Activated B cell treated with CpG ODN at 0.5 μM for 24 hours (primary cell): Measurements from ENCODE around the gene ALDH3A2. TPM values are rescaled to one million over a fixed set of nuclear protein-coding genes. Genes with fewer than 3 reads are reported as not detected.

Source experiments
- ATAC-seq: fragments of 200-7000 bp; cut with Tn5 transposase; one replicate; pipeline ENCODE4 v1.10.0; 2021; ENCODE audit warnings: low read depth, mild to moderate bottlenecking, moderate library complexity
- CTCF ChIA-PET: fragments of 350-600 bp; sonication (Branson Sonifier 250); formaldehyde crosslinking; loops from one replicate; lab custom pipeline; 2021; ENCODE audit warnings: antibody characterized with exemption; lab: Charles Lee
- POLR2A ChIA-PET: fragments of 350-600 bp; sonication (Branson Sonifier 250); formaldehyde crosslinking; loops from one replicate; lab custom pipeline; 2021; ENCODE audit warnings: antibody characterized with exemption; lab: Charles Lee
- DNase-seq: peaks from one replicate; pipeline ENCODE4 v3.0.0; 2022
- H3K27ac Mint-ChIP-seq: one replicate; pipeline ENCODE4 v1.8.0; 2020; ENCODE audit warnings: mixed read lengths
- H3K27me3 Mint-ChIP-seq: one replicate; pipeline ENCODE4 v1.8.0; 2021; ENCODE audit warnings: mixed read lengths
- H3K36me3 Mint-ChIP-seq: one replicate; pipeline ENCODE4 v1.8.0; 2021; ENCODE audit warnings: low read depth, mixed read lengths
- H3K4me1 Mint-ChIP-seq: one replicate; pipeline ENCODE4 v1.8.0; 2021; ENCODE audit warnings: mixed read lengths
- H3K4me3 Mint-ChIP-seq: one replicate; pipeline ENCODE4 v1.8.0; 2020; ENCODE audit warnings: mild to moderate bottlenecking, mixed read lengths
- H3K9me3 Mint-ChIP-seq: one replicate; pipeline ENCODE4 v1.8.0; 2020; ENCODE audit warnings: mixed read lengths
- CTCF ChIP-seq: fragments of 200-600 bp; IDR thresholded peaks from one replicate; pipeline ENCODE4 v1.8.0; 2022; ENCODE audit warnings: antibody characterized with exemption, mild to moderate bottlenecking
- intact Hi-C: fragments of 100-400 bp; cut with micrococcal nuclease; formaldehyde crosslinking; loops from one replicate; pipeline ENCODE4 v1.15.1; 2024
- total RNA-seq: library from RNA; stranded (reverse); gene quantifications from 2 replicates; pipeline ENCODE4 v1.2.3, GENCODE V29; 2022

Gene ALDH3A2
- total RNA-seq, 1 donor from 2014 or later: 18.3 TPM

- ATAC-seq (no peak), DNase-seq (no peak)
- H3K27me3 Mint-ChIP-seq: peaks cover 4% of the 10 kb centered on the region
- CTCF ChIA-PET: no interaction called here
- POLR2A ChIA-PET: no interaction called here
- H3K36me3 Mint-ChIP-seq: no peaks in the 10 kb centered on the region
- H3K4me3 Mint-ChIP-seq: no peak overlapping the region
- no peak overlapping the region for H3K27ac Mint-ChIP-seq
- H3K9me3 Mint-ChIP-seq: no peaks in the 10 kb centered on the region
- no peak for TF ChIP-seq CTCF
- intact Hi-C loops: no loop called here
- peaks cover 8% of the 10 kb centered on the region for H3K4me1 Mint-ChIP-seq
Measured at GRCh38 chr17:19719355-19720209, 71.0 kb downstream of the ALDH3A2 start.

- TF ChIP-seq CTCF: no peak
- POLR2A ChIA-PET: no interaction called here
- CTCF ChIA-PET: no interaction called here
- DNase-seq (no peak), ATAC-seq (no peak)
- intact Hi-C loops: no loop called here
- Mint-ChIP-seq H3K9me3 (no peaks in the 10 kb centered on the region), H3K27ac (no peak overlapping the region), H3K4me1 (peaks cover 11% of the 10 kb centered on the region), H3K36me3 (no peaks in the 10 kb centered on the region), H3K27me3 (peaks cover 4% of the 10 kb centered on the region), H3K4me3 (no peak overlapping the region)
Measured at GRCh38 chr17:19720210-19720475, 71.6 kb downstream of the ALDH3A2 start.

GRCh38 chr17:19720631-19721426 is 72.3 kb downstream of the ALDH3A2 start:
- peaks cover 14% of the 10 kb centered on the region for H3K4me1 Mint-ChIP-seq
- no peak for DNase-seq
- H3K9me3 Mint-ChIP-seq: no peaks in the 10 kb centered on the region
- POLR2A ChIA-PET: no interaction called here
- H3K27ac Mint-ChIP-seq: no peak overlapping the region
- H3K4me3 Mint-ChIP-seq: no peak overlapping the region
- H3K36me3 Mint-ChIP-seq: no peaks in the 10 kb centered on the region
- TF ChIP-seq CTCF: no peak
- H3K27me3 Mint-ChIP-seq: peaks cover 4% of the 10 kb centered on the region
- intact Hi-C loops: no loop called here
- no peak for ATAC-seq
- CTCF ChIA-PET: no interaction called here

GRCh38 chr17:19723964-19724363 is 75.4 kb downstream of the ALDH3A2 start:
- ChIA-PET CTCF (no interaction called here), POLR2A (interaction anchor here (0.7 kb wide), 1 partner anchor 24 kb away, joined by 3 read pairs; the partner anchor contains the start of gene ALDH3A1)
- ATAC-seq: no peak
- no peaks in the 10 kb centered on the region for H3K9me3 Mint-ChIP-seq
- no peaks in the 10 kb centered on the region for H3K36me3 Mint-ChIP-seq
- H3K4me3 Mint-ChIP-seq: peak overlapping the region; percentile 70
- no peak for TF ChIP-seq CTCF
- intact Hi-C loops: no loop called here
- peaks cover 4% of the 10 kb centered on the region for H3K27me3 Mint-ChIP-seq
- H3K27ac Mint-ChIP-seq: no peak overlapping the region
- peaks cover 14% of the 10 kb centered on the region for H3K4me1 Mint-ChIP-seq
- no peak for DNase-seq
